Prostate gland (tissue), 2 donors: ENCODE measurements around the gene FAM89B.

ENCODE experiments used
- CTCF ChIP-seq, 4 experiments: fragments of 200-600 bp in 2 of 4; fragments of 450-650 bp in 2 of 4; sonication (generic) in 2 of 4; IDR thresholded peaks; 1 replicate in 3 of 4; 2 replicates in 1 of 4; pipeline ENCODE4 v1.5.1; 2016 to 2019; ENCODE audit warnings: antibody characterized with exemption in 4 of 4, mild to moderate bottlenecking in 2 of 4, moderate library complexity in 2 of 4
- POLR2A ChIP-seq: fragments of 450-650 bp; IDR thresholded peaks from one replicate; pipeline ENCODE4 v1.6.1; 2016; ENCODE audit warnings: antibody characterized with exemption, mild to moderate bottlenecking

GRCh38 chr11:65580031-65580692, 7.8 kb downstream of the FAM89B start:
- no peak for TF ChIP-seq POLR2A
- no peak for TF ChIP-seq CTCF (IDR thresholded peaks at IDR 0.05)
